ENCODE results near the gene EPS15.
"Not testable (repeated sequence)": the region's sequence is repeated elsewhere in the genome, so short reads cannot be mapped to it uniquely, and the experiment has no call there.

EPS15 gene

DNA sequence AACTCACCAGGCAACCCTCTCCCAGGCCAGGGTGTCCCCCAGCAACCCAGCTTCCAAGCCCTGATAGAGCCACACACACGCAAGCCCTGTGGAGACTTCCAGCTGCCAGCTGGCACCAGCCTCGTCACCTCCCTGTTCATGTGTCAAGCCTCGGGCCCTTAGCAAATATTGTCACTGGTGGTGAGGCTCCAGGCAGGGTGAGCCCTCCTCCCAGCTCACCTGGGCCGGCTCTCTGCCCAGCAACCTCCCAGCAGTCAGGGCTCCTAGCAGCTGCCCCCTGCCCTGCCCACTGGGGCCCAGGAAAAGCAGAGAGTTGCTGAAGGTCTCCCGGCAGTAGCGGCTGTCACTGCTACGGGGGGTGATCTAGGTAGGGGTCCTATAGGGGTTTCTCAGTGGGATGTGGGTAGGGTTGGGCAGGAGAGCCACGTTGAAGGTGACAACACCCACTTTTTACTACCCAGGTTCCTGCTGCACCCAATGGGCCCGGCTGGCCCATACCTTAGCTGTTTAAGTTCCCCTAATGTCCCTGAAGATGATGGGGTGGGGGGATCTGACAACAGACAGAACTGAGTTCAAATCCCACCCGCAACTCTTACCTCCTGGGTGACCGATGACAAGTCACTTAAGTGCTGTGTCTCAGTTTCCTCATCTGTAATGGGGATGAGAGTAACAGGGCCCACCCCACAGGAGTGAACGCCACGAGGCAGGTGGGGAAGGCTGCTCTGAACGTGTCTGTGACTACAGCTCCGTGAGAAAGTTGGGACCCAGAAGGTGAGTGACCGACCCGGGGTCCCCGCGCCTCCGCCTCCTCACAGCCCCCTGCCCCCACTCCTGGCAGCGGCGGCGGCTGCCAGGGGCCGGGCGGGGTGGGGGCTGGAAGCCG, 189.4 kb downstream of the EPS15 start:
- no peak for DNase-seq

GRCh38 chr1:51328926-51329325, 190.1 kb downstream of the EPS15 start:
- no peak for DNase-seq

- no peak for DNase-seq
These were observed 190.8 kb downstream of the EPS15 start for GRCh38 chr1:51328279-51328678.

- no peak for DNase-seq
These were observed 191.7 kb downstream of the EPS15 start for GRCh38 chr1:51327386-51327785.

DNA sequence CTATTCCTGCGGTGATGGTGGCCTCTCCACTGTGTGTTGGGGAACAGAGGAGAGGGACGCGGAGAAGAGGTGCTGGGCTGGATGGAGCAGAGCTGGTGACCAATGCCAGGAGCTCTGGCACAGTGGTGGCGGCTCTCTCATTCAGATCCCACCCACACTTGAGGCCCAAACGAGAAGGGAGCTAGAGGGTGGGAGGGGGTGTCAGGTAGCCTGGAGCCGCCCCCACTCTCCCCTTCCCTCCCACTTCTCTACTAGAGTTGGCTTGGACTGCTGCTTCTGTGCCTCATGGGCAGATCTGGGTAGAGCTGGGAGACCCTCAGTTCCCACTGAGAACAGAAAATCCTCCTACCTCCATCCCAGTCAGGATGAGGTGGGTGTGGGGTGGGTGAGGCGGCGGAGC, 192.2 kb downstream of the EPS15 start:
- DNase-seq = no peak

GRCh38 chr1:51325878-51326755, 192.9 kb downstream of the EPS15 start:
- no peak for DNase-seq

- DNase-seq = no peak
These were observed 193.7 kb downstream of the EPS15 start for GRCh38 chr1:51325391-51325790.

DNA sequence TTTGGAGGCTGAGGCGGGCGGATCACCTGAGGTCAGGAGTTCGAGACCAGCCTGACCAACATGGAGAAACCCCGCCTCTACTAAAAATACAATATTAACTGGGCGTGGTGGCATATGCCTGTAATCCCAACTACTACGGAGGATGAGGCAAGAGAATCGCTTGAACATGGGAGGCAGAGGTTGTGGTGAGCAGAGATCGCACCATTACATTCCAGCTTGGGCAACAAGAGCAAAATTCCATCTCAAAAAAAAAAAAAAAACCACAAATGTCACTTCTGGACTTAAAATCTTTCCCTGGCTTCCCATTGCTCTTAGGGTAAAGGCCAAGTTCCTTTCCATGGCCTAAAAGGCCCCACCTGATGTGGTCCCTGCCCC, 194.1 kb downstream of the EPS15 start:
- not testable (repeated sequence) for DNase-seq

DNA sequence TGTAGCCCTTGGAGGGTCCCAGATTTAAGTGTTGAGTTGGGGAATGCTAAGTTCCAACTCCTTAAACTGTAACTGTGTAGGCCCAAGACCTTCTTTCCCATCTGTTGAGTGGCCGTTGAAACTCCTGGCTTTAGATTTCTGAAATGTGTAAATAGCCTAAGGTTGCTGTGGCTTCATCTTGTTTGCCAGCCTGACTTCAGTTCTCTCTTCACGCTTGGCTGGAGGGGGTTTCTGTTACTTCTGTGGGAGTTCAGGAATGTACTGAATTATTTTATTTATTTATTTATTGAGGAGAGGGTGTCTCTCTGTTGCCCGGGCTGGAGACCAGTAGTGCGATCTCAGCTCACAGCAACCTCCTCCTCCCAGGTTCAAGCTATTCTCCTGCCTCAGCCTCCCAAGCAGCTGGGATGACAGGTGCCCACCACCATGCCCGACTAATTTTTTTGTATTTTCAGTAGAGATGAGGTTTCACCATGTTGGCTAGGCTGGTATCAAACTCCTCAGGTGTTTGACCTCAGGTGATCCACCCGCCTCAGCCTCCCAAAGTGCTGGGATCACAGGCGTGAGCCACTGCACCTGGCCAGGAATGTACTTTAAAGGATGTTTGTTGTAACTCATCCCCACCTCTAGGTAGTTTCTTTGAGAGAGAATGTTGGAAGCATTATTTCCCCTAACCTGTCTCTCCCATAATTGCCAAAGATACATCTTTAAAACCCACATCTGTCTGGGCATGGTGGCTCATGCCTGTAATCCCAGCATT, 194.6 kb downstream of the EPS15 start:
- no peak for DNase-seq

DNA sequence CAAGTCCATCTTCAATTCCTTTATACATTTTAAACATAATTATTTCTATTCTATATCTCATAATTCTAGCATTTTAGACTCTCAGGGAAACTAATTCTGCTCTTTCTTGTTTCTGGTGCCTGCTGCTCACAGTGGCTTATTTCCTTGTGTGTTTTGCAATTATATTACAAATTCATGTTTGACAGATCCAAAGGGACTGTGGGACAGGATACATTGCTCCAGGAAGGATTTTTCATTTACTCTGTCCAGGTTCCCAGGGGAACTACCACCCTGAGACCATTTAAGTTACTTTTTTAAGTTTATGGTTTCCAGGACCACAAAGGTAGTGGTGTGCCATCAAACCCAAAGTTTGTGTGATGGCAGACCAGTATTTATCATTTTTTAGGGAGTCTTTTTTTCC, 195.3 kb downstream of the EPS15 start:
- no peak for DNase-seq

DNA sequence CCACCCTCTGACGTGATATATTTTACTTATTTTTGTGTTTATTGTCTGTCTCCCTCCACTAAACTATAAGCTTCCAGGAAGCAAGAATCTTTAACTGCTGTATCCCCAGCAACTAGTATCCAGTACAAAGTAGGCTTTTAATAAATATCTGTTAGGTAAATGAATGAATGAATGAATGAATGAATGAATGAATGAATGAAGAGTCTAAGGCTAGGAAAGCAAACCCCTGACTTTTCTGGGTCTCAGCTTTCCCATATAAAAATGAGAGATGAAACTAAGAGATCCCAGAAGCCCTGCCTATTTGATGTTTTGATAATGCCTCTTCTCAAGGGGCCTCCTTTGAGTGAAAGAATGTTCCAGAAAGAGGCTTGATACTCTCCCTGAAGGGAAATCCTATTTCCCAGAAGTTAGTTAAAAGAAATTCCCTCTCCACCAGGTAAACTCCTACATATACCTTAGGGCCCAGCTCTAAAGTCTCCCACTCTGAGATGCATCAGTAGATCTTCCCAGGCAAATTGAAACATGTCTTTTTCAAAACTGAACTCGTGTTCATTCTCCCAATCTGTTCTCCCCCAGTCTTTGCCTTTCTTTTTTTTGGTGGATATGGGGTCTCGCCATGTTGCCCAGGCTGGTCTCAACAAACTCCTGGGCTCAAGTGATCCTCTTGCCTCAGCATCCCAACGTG, 196.5 kb downstream of the EPS15 start:
- no peak for DNase-seq

GRCh38 chr1:51321924-51322280, 197.2 kb downstream of the EPS15 start:
- DNase-seq = no peak

DNA sequence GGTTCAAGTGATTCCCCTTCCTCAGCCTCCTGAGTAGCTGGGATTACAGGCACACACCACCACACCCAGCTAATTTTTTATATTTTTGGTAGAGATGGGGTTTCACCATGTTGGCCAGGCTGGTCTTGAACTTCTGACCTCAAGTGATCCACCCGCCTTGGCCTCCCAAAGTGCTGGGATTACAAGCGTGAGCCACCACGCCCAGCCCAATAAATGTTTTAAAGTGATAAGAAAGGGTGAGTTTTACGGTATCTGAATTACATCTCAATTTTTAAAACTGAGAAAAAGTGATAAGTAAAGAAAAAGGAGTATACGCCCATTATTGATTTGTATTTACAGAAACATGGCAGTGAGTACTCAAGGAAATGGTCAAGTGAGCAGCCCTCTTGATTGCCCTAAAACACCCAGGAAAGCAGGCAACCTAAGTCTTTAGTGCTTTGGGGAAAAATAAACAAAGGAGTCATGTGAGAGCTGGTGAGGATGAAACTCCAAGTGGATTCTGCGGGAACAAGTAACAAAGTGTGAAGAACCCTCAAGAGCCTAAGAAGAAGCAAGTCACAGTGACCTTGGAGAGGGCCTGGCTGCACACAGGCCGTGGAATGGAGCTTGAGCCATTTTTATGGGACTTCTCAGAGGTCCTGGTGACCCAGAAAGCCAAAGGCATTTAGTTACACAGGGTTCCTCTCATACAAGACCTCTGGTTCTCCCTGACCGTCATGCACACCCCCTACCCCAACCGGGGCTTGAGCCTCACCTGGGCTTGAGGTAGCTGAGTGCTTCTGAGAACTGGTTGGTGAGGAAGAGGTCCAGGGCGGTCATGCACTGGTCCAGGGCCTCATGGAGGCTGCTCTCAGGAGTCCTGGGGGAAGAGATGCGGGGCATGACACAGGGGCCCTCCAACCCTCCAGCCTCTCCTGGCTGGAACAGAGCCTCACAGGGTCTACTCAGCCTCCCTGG, 197.8 kb downstream of the EPS15 start:
- no peak for DNase-seq

- no peak for DNase-seq
These were observed 201.3 kb downstream of the EPS15 start for GRCh38 chr1:51317798-51318197.

DNA sequence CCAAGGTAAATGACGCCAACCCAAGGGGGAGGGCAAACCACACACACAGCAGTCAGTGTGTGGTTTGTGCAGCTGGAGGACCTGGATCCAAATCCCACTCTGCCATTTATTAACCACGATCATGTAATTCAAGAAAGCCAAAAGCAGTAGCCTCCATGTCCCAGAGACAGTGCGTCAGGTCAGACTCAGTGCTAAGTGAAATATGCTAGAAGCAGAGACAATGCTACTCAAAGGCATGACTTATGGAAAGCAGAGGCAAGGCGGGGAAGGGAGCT, 202.3 kb downstream of the EPS15 start:
- DNase-seq = no peak

DNA sequence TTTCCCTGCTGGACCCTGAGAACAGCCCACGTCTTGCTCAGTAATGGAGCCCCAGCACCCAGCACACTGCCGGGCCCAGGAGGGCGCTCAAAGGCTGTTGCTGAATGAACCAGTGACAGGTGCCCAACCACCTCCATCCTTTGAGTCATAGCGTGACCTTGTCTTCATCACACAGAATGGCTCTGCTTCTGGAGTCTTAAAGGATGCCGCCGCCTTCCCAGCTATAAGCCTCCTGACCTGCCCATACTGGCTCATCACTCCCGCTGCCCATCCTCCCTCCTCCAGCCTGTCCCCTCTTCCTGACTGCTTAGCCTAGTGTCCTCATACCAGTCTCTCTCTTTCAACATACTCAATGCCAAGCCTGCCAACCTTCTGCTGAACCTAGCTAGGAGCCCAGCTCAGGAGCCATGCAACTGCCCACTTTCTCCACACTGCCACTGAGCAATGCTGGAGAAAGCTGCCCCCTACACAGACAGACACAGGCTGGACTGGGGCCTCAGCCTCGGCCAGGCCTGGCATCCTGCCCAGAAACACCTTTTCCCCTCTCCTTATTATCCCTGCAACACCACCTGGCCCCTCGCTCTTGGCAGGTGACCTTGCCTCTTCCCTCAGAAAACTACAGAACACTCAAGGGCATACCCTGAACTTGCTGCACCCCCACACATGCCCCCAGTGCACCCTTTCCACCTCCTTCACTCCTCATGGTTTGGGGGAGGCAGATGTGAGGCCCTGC, 202.8 kb downstream of the EPS15 start:
- DNase-seq = no peak

DNA sequence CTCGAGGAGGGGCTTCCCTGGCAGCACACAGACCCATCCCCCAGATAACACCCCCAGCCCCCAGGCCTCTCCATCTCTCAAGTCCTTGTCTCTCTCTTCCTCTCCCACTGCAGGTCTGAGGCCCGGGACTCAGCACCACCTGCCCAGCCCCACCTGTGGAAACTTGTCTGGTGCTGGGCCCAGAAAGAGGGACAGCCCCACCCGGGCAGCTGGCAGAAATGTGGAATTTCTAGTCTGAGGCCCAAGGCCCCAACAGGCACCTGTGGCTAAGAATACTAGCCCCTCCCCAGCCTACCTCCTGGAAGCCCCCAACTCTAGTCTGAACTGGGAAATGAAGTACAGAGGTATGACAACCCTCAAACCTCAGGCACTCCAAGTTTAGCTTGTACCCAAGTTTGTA, 204.1 kb downstream of the EPS15 start:
- DNase-seq = no peak

GRCh38 chr1:51313961-51314777, 204.9 kb downstream of the EPS15 start:
- no peak for DNase-seq

DNA sequence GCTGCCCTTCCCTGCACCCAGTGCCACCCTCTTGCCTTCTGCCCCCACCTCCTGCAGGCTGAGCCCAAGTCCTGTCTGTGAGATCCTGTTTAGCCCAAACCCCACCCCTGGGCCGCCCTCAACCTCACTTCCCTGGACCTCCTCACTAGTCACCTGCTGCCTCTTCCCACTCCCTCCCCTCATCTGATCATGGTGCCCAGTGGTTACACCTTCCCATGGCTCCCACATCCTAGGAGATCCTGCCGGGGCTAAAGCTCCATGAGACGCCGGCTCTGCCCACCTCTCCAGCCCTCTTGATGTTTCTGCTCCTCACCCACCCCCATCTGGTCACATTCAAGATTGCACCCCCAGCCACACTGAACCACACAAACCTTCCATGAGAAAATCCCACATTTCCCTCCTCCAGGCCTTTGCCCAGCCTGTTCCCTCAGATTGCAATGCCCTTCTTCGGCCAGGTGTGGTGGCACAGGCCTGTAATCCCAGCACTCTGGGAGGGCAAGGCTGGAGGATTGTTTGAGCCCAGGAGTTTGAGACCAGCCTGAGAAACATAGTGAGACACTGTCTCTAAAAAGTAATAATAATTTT, 205.7 kb downstream of the EPS15 start:
- no peak for DNase-seq

DNA sequence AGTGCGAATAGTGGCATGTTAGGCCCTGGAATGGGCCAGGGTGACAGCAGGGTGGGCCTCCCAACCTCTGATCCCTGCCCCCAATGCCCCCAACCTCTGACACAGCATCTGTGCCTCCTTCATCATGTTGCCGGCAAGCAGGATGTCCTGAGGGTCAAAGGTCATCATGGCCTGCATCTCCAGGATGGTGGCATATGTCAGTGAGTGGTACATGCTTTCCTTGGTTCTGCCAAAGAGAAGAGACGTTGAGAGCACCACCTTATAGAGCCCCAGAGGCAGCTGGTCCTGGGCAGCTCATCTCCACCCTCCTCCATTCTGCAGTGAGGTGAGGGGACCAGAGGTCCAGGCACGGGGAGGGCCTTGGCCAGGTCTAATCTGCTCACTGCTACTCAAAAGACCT, 206.3 kb downstream of the EPS15 start:
- DNase-seq = no peak

All from NCI-H446 treated with DMSO at 0.1 percent for 48 hours (cell line).